LNCAP (cell line): ENCODE data around the gene ETS1.

Source experiments
- CTCF ChIP-seq: fragments of 450-650 bp; IDR thresholded peaks from 2 replicates; pipeline ENCODE4 v1.5.1; 2017; ENCODE audit warnings: mild to moderate bottlenecking

Gene ETS1

GRCh38 chr11:128493570-128493965 is 93.8 kb downstream of the ETS1 start:
- TF ChIP-seq CTCF, result no peak

DNA sequence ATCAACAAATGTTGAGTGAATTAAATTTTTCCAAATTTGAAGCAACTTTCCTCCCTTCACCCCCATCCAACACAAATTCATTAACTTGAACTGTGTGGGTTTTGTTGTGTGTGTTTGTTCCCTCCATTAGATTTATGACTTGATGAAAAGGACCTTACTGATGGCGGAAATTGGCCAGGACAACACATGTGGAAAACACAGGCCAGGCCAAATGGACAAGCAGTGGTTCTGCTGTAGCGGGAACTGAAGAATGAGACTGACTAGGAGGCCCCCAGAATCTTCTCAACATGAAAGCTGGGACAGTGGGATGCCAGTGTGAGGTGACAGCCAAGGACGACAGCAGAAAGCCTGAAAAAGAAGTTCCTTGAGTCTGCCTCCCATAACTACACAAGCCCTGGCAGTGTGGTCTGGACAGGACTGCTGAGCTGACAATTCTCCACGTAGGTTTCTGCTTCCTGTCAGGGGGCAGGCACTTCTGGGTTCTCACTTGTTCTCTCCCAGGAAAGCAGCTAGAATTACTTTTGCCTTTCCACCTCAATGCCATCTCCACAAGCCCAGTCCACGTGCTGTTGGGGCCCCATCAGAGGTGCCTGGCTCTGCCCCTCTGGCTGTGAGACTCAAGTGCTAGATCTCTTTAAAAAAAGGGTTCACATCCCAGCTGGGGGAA is 94.3 kb downstream of the ETS1 start:
- no peak for TF ChIP-seq CTCF

DNA sequence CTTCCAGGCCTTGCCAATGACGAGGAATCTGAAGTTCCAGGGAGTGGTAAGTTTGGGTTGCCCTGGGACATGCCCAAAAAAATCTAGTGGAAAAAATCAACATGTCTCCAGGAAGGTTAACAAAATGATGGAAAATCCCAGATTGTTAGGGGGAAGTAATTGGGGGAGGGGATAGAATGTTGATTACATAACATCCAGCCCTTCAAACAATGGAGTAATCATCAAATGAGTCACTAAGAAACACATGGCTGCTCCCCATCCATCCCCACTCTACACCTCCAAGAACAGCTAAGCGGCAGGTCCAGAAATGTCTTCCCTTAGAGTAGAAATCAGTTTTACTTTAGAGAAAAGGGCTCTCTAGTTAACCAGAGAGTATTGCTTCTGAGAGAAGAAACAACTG is 94.9 kb downstream of the ETS1 start:
- no peak for TF ChIP-seq CTCF

GRCh38 chr11:128491195-128491936 is 96.0 kb downstream of the ETS1 start:
- no peak for TF ChIP-seq CTCF

- no peak for TF ChIP-seq CTCF
Observed at GRCh38 chr11:128490092-128490491, 97.3 kb downstream of the ETS1 start.

GRCh38 chr11:128488471-128488870 is 98.9 kb downstream of the ETS1 start:
- TF ChIP-seq CTCF, result no peak

DNA sequence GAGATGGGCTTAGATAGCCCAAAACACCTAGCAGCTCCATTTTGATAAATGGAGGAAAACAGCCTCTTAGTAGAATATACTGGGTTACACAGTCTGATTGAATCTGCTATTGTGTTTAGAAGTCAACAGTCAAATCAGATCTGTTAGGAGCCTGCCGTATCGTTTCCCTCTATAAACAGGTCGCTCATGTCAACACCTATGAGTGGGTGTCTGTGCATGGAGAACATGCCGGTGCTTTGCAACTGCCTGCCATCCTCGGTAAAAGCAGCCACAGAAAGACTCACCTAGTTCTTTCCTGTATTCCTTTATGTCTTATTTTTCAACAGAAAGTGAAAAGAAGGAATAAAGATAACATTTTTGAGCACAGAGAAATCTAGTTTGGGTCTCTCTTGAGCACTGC is 99.4 kb downstream of the ETS1 start:
- no peak for TF ChIP-seq CTCF
